Endothelial cell of umbilical vein (primary cell): ENCODE measurements around the gene GRK5. TPM values are rescaled to one million over a fixed set of nuclear protein-coding genes. Genes with fewer than 3 reads are reported as not detected.

Experiments
- BruUV-seq: library from RNA; stranded (reverse); fragments of 400-500 nt; replicated peaks from 2 replicates; lab custom pipeline; 2021; lab: Mats Ljungman, UMichigan
- CTCF ChIA-PET: fragments of 300-600, 350-600 bp; sonication (Branson Sonifier 250); formaldehyde crosslinking; loops from one replicate; lab custom pipeline; 2021; ENCODE audit warnings: antibody characterized with exemption, inconsistent platforms; lab: Charles Lee
- POLR2A ChIA-PET: fragments of 300-600, 350-600 bp; sonication (Branson Sonifier 250); formaldehyde crosslinking; loops from one replicate; lab custom pipeline; 2021; ENCODE audit warnings: antibody characterized with exemption, inconsistent platforms; lab: Charles Lee
- DNase-seq: peaks from one replicate; pipeline ENCODE4 v3.0.0-alpha.2; 2011; ENCODE audit warnings: low read depth, low spot score
- FAIRE-seq: peaks from 2 replicates; lab custom pipeline; 2011; peaks lifted over from hg19 to GRCh38; lab: Jason Lieb, UNC
- H2AFZ ChIP-seq: 2 replicates; pipeline ENCODE4 v1.6.0; 2012; ENCODE audit warnings: low read depth, low read length, control low read depth, inconsistent platforms
- H3K27ac ChIP-seq: 2 replicates; pipeline ENCODE4 v1.5.1; 2011; ENCODE audit warnings: low read depth, mild to moderate bottlenecking, control low read depth, low read length, moderate library complexity; ENCODE audit not compliant: insufficient read depth
- H3K27me3 ChIP-seq, 2 experiments: 2 replicates each; pipeline versions ENCODE4 v1.6.0 to v1.6.1; 2011; ENCODE audit warnings: low read length in 2 of 2, mixed read lengths in 1 of 2; ENCODE audit not compliant: control insufficient read depth in 2 of 2, insufficient read depth in 2 of 2
- H3K36me3 ChIP-seq, 2 experiments: 2 replicates in 1 of 2; 3 replicates in 1 of 2; pipeline ENCODE4 v1.5.1; 2011; ENCODE audit warnings: low read length in 2 of 2, mild to moderate bottlenecking in 1 of 2, moderate library complexity in 1 of 2; ENCODE audit not compliant: control insufficient read depth in 2 of 2, insufficient read depth in 2 of 2; ENCODE audit errors: extremely low read depth in 1 of 2
- H3K4me1 ChIP-seq: 3 replicates; pipeline ENCODE4 v1.5.1; 2011; ENCODE audit warnings: mild to moderate bottlenecking, low read length; ENCODE audit not compliant: control insufficient read depth, insufficient read depth; ENCODE audit errors: extremely low read depth
- H3K4me2 ChIP-seq: 2 replicates; pipeline ENCODE4 v1.6.1; 2011; ENCODE audit warnings: low read length, control low read depth, mixed read lengths; ENCODE audit not compliant: insufficient read depth
- H3K4me3 ChIP-seq, 3 experiments: fragments of 200-600 bp in 1 of 3; sonication (generic), shearing (Covaris generic) in 1 of 3; replicated peaks in 1 of 3; 2 replicates each; pipeline ENCODE4 v1.5.1; 2011 to 2016; ENCODE audit warnings: control low read depth in 3 of 3, low read length in 3 of 3, mild to moderate bottlenecking in 2 of 3, inconsistent platforms in 1 of 3, low read depth in 1 of 3, moderate library complexity in 1 of 3; ENCODE audit not compliant: insufficient read depth in 1 of 3
- H3K79me2 ChIP-seq: 2 replicates; pipeline ENCODE4 v1.6.0; 2012; ENCODE audit warnings: low read length, inconsistent platforms; ENCODE audit not compliant: control insufficient read depth, insufficient read depth
- H3K9ac ChIP-seq: replicated peaks from 2 replicates; pipeline ENCODE3; 2011; ENCODE audit warnings: low read length, control low read depth; ENCODE audit not compliant: insufficient read depth; ENCODE audit errors: extremely low read depth
- H3K9me1 ChIP-seq: replicated peaks from 3 replicates; pipeline ENCODE4 v1.6.0; 2011; ENCODE audit warnings: mild to moderate bottlenecking, low read length; ENCODE audit not compliant: control insufficient read depth, insufficient read depth; ENCODE audit errors: extremely low read depth
- H3K9me3 ChIP-seq: replicated peaks from 2 replicates; pipeline ENCODE4 v1.5.1; 2012; ENCODE audit warnings: low read length, inconsistent platforms; ENCODE audit not compliant: control insufficient read depth, insufficient read depth
- H4K20me1 ChIP-seq: replicated peaks from 2 replicates; pipeline ENCODE3; 2011; ENCODE audit warnings: mild to moderate bottlenecking, low read length; ENCODE audit not compliant: control insufficient read depth, insufficient read depth; ENCODE audit errors: extremely low read depth
- EZH2 ChIP-seq: IDR thresholded peaks from 2 replicates; pipeline ENCODE4 v1.6.1; 2012; ENCODE audit warnings: borderline replicate concordance, low read depth, mild to moderate bottlenecking, moderate library complexity, low read length, inconsistent platforms; ENCODE audit not compliant: severe bottlenecking
- FOS ChIP-seq: IDR thresholded peaks from 2 replicates; pipeline ENCODE4 v1.6.1; 2011; ENCODE audit warnings: mild to moderate bottlenecking, low read length, moderate library complexity, borderline replicate concordance; ENCODE audit not compliant: insufficient read depth
- GATA2 ChIP-seq: IDR thresholded peaks from 2 replicates; pipeline ENCODE4 v1.7.0; 2011; ENCODE audit warnings: low read depth, mild to moderate bottlenecking, moderate library complexity, mixed read lengths, low read length; ENCODE audit not compliant: insufficient read length, insufficient read depth
- JUN ChIP-seq: IDR thresholded peaks from 2 replicates; pipeline ENCODE4 v1.6.1; 2011; ENCODE audit warnings: borderline replicate concordance, low read depth; ENCODE audit not compliant: insufficient read length, insufficient read depth
- MYC ChIP-seq: IDR thresholded peaks from one replicate; pipeline ENCODE4 v1.6.1; 2011; ENCODE audit warnings: mild to moderate bottlenecking, low read depth, low read length
- POLR2A ChIP-seq: IDR thresholded peaks from 2 replicates; pipeline ENCODE4 v1.6.1; 2012; ENCODE audit warnings: low read depth, mild to moderate bottlenecking, control low read depth, low read length
- POLR2AphosphoS5 ChIP-seq: IDR thresholded peaks from 2 replicates; pipeline ENCODE4 v1.6.1; 2012; ENCODE audit warnings: low read depth, mild to moderate bottlenecking, control low read depth, low read length, moderate library complexity; ENCODE audit not compliant: insufficient read depth
- dilution Hi-C: fragments of 300-500 bp; cut with MboI; formaldehyde crosslinking; loops from one replicate; pipeline ENCODE4 v1.15.0; 2019; ENCODE audit warnings: low sequenced_read_pairs; ENCODE audit not compliant: extremely low pct_ligation_motif_present
- intact Hi-C: fragments of 100-400 bp; cut with micrococcal nuclease; formaldehyde crosslinking; loops from one replicate; pipeline ENCODE4 v1.10.0; 2022
- polyA plus RNA-seq, 4 experiments: library from polyadenylated mRNA; depleted of rRNA in 3 of 4; stranded (reverse) in 3 of 4; unstranded in 1 of 4; fragments of >200 nt; gene quantifications; 2 replicates each; pipeline versions ENCODE4 v1.2.1 to v1.2.3, GENCODE V29; 2011 to 2012; ENCODE audit warnings: missing spikeins in 1 of 4
- total RNA-seq: library from RNA; stranded (reverse); gene quantifications from 2 replicates; pipeline ENCODE4 v1.2.3, GENCODE V29; 2021
- TF ChIP-seq, protein P1 (sequence below): IDR thresholded peaks from 2 replicates; pipeline ENCODE4 v1.6.1; 2011; ENCODE audit not compliant: insufficient read depth, insufficient read length
- TF ChIP-seq, protein P2 (sequence below), 2 donors: IDR thresholded peaks; 1 replicate in 1 of 2; 2 replicates in 1 of 2; pipeline ENCODE4 v1.5.1; 2011; ENCODE audit warnings: low read length in 2 of 2, mild to moderate bottlenecking in 2 of 2, moderate library complexity in 2 of 2, control low read depth in 1 of 2, inconsistent platforms in 1 of 2, low read depth in 1 of 2; ENCODE audit not compliant: insufficient read depth in 1 of 2; ENCODE audit errors: extremely low read depth in 1 of 2

GRK5 gene
- total and polyA plus RNA-seq, 2 donors (not counting 3 experiments of a cell fraction or from before 2014, with no cell fraction given) = 13.1 to 29.5 TPM

DNA sequence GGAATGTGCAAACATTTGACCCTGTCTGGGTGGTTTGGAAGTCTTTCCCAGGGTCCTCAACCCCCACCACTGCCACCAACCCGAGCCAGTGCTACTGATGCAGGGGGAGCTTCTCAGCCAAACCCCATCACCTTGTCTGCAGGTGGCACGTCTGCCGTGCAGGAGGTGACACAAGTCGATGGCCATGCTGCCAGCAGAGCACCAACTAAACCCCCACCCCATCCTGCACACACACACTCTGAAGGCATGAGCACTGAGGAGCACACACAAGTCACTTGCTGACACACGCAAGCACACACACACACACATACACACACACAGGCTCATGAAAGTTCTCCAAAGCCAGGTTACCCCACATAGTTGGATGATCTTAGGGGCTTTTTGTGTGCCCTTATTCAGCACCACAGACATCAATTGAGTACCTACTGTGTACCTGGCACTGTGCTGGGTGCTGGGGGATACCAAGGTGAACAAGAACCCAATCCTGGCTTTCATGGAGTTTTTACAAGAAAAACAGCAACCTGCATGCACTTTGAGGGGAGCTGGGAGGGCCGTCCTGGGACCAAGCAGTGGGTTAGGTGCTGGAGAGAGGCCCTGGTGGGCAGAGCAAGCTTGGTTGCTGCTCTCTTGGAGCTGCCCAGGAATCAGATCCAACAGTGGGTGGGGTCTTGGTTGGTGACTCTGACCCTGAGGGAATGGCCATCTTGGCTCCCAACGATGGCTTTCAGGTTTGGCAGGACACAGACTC lies 216.3 kb downstream of the GRK5 start:
- TF ChIP-seq FOS = no peak
- no peak for TF ChIP-seq POLR2A
- TF ChIP-seq, protein P1, sequence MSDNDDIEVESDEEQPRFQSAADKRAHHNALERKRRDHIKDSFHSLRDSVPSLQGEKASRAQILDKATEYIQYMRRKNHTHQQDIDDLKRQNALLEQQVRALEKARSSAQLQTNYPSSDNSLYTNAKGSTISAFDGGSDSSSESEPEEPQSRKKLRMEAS = no peak
- no peak for TF ChIP-seq POLR2AphosphoS5
- TF ChIP-seq EZH2 = no peak
- no peak for TF ChIP-seq GATA2
- TF ChIP-seq, protein P2, sequence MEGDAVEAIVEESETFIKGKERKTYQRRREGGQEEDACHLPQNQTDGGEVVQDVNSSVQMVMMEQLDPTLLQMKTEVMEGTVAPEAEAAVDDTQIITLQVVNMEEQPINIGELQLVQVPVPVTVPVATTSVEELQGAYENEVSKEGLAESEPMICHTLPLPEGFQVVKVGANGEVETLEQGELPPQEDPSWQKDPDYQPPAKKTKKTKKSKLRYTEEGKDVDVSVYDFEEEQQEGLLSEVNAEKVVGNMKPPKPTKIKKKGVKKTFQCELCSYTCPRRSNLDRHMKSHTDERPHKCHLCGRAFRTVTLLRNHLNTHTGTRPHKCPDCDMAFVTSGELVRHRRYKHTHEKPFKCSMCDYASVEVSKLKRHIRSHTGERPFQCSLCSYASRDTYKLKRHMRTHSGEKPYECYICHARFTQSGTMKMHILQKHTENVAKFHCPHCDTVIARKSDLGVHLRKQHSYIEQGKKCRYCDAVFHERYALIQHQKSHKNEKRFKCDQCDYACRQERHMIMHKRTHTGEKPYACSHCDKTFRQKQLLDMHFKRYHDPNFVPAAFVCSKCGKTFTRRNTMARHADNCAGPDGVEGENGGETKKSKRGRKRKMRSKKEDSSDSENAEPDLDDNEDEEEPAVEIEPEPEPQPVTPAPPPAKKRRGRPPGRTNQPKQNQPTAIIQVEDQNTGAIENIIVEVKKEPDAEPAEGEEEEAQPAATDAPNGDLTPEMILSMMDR (IDR thresholded peaks at IDR 0.05; ENCODE audit: extremely low read depth in 1 of 2, insufficient read depth in 1 of 2, low read depth in 1 of 2, low read length in 2 of 2) = no peak
- no peak for TF ChIP-seq JUN
- no peak for TF ChIP-seq MYC
- DNase-seq (no peak), FAIRE-seq (no peak)
- Histone ChIP-seq H3K4me2 (no peak overlapping the region), H3K9me1 (no peaks in the 10 kb centered on the region), H3K9ac (no peak overlapping the region), H3K9me3 (no peaks in the 10 kb centered on the region), H3K79me2 (no peaks in the 10 kb centered on the region), H3K36me3 (peaks cover 0 to 26% of the 10 kb centered on the region in 2 experiments), H3K27me3 (no peaks in the 10 kb centered on the region), H3K27ac (no peak overlapping the region), H2AFZ (no peak overlapping the region), H3K4me1 (no peaks in the 10 kb centered on the region), H4K20me1 (no peaks in the 10 kb centered on the region), H3K4me3 (no peak overlapping the region)
- dilution Hi-C loops = no loop called here
- no TSS peak for BruUV-seq
- POLR2A ChIA-PET = no interaction called here
- CTCF ChIA-PET = interaction anchor here (1.0 to 6.4 kb wide), 5 partner anchors 21 to 225 kb away, joined by 3 to 59 read pairs (median 6); no protein-coding TSS in a partner anchor
- intact Hi-C loops = no loop called here
